B cell (primary cell): ENCODE results near the gene PRPF39.

Source experiments
- EZH2 ChIP-seq: IDR thresholded peaks from 2 replicates; pipeline ENCODE4 v1.6.1; 2012; ENCODE audit warnings: borderline replicate concordance, low read depth, mild to moderate bottlenecking, moderate library complexity, low read length; ENCODE audit not compliant: insufficient read depth, poor library complexity, severe bottlenecking
- TF ChIP-seq, protein P1 (sequence below): fragments of 200-600 bp; IDR thresholded peaks from one replicate; pipeline ENCODE4 v1.8.0; 2022; ENCODE audit warnings: antibody characterized with exemption, mild to moderate bottlenecking

DNA sequence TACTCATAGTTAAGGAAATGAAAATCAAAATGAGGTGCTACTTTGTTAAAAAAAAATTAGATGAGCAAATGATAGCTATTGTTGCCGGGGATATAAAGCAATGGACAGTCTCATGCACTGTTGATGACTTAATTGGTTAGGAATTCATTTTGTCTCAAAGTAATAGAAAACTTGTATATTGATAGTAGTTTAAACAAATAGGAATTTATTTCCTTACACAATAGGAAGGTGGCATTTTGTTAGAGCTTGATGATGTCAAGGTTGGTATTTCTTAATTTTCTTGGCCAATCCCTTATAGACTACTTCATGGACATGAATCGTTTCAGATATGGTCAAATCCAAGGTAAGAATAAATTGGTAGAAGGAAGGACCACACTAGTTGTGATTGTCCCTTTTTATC lies 7.8 kb downstream of the PRPF39 start:
- TF ChIP-seq, protein P1, sequence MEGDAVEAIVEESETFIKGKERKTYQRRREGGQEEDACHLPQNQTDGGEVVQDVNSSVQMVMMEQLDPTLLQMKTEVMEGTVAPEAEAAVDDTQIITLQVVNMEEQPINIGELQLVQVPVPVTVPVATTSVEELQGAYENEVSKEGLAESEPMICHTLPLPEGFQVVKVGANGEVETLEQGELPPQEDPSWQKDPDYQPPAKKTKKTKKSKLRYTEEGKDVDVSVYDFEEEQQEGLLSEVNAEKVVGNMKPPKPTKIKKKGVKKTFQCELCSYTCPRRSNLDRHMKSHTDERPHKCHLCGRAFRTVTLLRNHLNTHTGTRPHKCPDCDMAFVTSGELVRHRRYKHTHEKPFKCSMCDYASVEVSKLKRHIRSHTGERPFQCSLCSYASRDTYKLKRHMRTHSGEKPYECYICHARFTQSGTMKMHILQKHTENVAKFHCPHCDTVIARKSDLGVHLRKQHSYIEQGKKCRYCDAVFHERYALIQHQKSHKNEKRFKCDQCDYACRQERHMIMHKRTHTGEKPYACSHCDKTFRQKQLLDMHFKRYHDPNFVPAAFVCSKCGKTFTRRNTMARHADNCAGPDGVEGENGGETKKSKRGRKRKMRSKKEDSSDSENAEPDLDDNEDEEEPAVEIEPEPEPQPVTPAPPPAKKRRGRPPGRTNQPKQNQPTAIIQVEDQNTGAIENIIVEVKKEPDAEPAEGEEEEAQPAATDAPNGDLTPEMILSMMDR, result no peak
- no peak for TF ChIP-seq EZH2
